T-helper 22 cell (primary cell): ENCODE results near the gene CDC42EP3.

ENCODE experiments used
- DNase-seq: peaks from one replicate; pipeline ENCODE4 v3.0.0-alpha.2; 2020; ENCODE audit warnings: low read depth

CDC42EP3 gene

GRCh38 chr2:37683921-37684780 lies 12.7 kb upstream of the CDC42EP3 start:
- no peak for DNase-seq

GRCh38 chr2:37683241-37683640 lies 11.8 kb upstream of the CDC42EP3 start:
- no peak for DNase-seq

- DNase-seq, result no peak
These were observed 11.0 kb upstream of the CDC42EP3 start for GRCh38 chr2:37682473-37682872.

GRCh38 chr2:37681587-37681986 lies 10.1 kb upstream of the CDC42EP3 start:
- no peak for DNase-seq

- DNase-seq, result no peak
These were observed 7.7 kb upstream of the CDC42EP3 start for GRCh38 chr2:37679072-37679695.

GRCh38 chr2:37676274-37676673 lies 4.8 kb upstream of the CDC42EP3 start:
- DNase-seq, result no peak

- DNase-seq, result no peak
These were observed 3.5 kb upstream of the CDC42EP3 start for GRCh38 chr2:37674946-37675345.

- DNase-seq, result no peak
These were observed 1.4 kb upstream of the CDC42EP3 start for GRCh38 chr2:37672870-37673184.

- DNase-seq, result peak; percentile 43
These were observed 845 bp upstream of the CDC42EP3 start for GRCh38 chr2:37672104-37672869.

- DNase-seq, result no peak
These were observed 318 bp upstream of the CDC42EP3 start for GRCh38 chr2:37671816-37672103.

- no peak for DNase-seq
These were observed 949 bp downstream of the CDC42EP3 start for GRCh38 chr2:37670378-37671008.

GRCh38 chr2:37669446-37669845 lies 2.0 kb downstream of the CDC42EP3 start:
- no peak for DNase-seq

- no peak for DNase-seq
These were observed 3.7 kb downstream of the CDC42EP3 start for GRCh38 chr2:37667704-37668103.

GRCh38 chr2:37666772-37667171 lies 4.7 kb downstream of the CDC42EP3 start:
- DNase-seq, result no peak

- no peak for DNase-seq
These were observed 5.7 kb downstream of the CDC42EP3 start for GRCh38 chr2:37665604-37666362.

GRCh38 chr2:37665043-37665442 lies 6.4 kb downstream of the CDC42EP3 start:
- DNase-seq, result no peak

- DNase-seq, result no peak
These were observed 7.2 kb downstream of the CDC42EP3 start for GRCh38 chr2:37664231-37664643.

- no peak for DNase-seq
These were observed 8.1 kb downstream of the CDC42EP3 start for GRCh38 chr2:37663390-37663789.

GRCh38 chr2:37659723-37660122 lies 11.7 kb downstream of the CDC42EP3 start:
- DNase-seq, result no peak

GRCh38 chr2:37658682-37659081 lies 12.8 kb downstream of the CDC42EP3 start:
- no peak for DNase-seq

- DNase-seq, result no peak
These were observed 14.0 kb downstream of the CDC42EP3 start for GRCh38 chr2:37657471-37657870.
